ENCODE data around the gene MGAT4A. TPM values are rescaled to one million over a fixed set of nuclear protein-coding genes. Genes with fewer than 3 reads are reported as not detected.

Gene MGAT4A
- total and polyA plus RNA-seq, 9 of the 15 experiments (the other 6 are each of a cell fraction or from before 2014, with no cell fraction given) = 0.03 to 0.53 (median 0.18) TPM; not detected in 2

DNA sequence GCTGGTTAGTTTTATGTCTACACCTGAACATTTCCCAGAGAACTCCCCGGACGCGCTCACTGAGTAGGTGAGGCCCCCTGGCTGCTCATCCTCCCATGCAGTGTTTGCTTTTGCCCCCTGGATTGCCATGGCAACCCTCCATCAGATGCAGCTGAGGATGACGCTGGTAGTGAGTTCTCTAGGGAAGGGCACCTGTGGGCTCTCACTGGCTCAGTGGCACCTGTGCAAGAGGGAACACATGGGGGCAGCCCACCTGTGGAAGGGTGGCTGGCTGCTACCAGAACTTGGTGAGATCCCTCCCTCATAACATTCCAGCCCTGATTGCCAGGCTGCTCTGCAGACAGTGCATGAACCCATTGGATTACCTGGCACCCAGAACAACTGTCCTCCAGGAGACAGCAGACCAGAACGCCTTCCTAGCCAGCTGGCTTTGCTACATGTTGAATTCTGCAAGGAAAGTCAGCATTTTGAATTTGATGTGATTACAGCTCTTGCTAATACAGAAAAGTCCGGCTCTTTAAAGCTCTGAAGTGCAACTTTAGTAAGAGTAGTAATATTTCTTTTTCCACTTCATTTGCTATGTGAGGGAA, 144.3 kb downstream of the MGAT4A start:
- no peak overlapping the region for H3K27ac ChIP-seq (ENCODE audit: extremely low read depth, low read depth, low read length)
- no peaks in the 10 kb centered on the region for H3K9me3 ChIP-seq (replicated peaks; ENCODE audit: control insufficient read depth, insufficient read depth, low read depth, low read length)
- no peak overlapping the region for H3K9ac ChIP-seq (ENCODE audit: insufficient read depth in 1 of 2, low read depth in 2 of 2, low read length in 2 of 2)
- WGBS (ENCODE audit: insufficient coverage, low coverage, missing lambda C conversion rate) = 84% methylated on average over 6 of the region's 6 CpGs
- H3K79me2 ChIP-seq (ENCODE audit: control insufficient read depth, insufficient read depth, low read length) = no peaks in the 10 kb centered on the region
- no peaks in the 10 kb centered on the region; the same call in 1 of the 2 replicates for H4K20me1 ChIP-seq (replicated peaks; ENCODE audit: control insufficient read depth, insufficient read depth, low read length)
- FAIRE-seq (no peak), DNase-seq (ENCODE audit: extremely low read depth in 1 of 4, low spot score in 3 of 4) (no peak), ATAC-seq (no peak)
- H3K4me3 ChIP-seq = no peak overlapping the region
- no peaks in the 10 kb centered on the region for H3K9me1 ChIP-seq (ENCODE audit: control insufficient read depth, insufficient read depth, low read length)
- peaks cover 0 to 3% of the 10 kb centered on the region in 2 experiments; a peak in 1 of 5 replicates for H3K4me1 ChIP-seq (replicated peaks in 1 of 2; ENCODE audit: control insufficient read depth in 2 of 2, insufficient read depth in 2 of 2, low read length in 2 of 2)
- no peak overlapping the region for H3K4me2 ChIP-seq (ENCODE audit: insufficient read depth, low read length)
- H3K36me3 ChIP-seq (ENCODE audit: control insufficient read depth, insufficient read depth, low read length) = peaks cover 9% of the 10 kb centered on the region; the same call in 2 of the 3 replicates
- H2AFZ ChIP-seq (ENCODE audit: low read depth, low read length) = no peak overlapping the region
- CTCF ChIA-PET (ENCODE audit: low intra/inter-chr PET ratio) = no interaction called here
- intact Hi-C loops (cut with micrococcal nuclease) = no loop called here
- H3K27me3 ChIP-seq (ENCODE audit: control insufficient read depth in 2 of 2, insufficient read depth in 2 of 2, low read length in 2 of 2) = no peaks in the 10 kb centered on the region
- POLR2A ChIA-PET = no interaction called here
- TF ChIP-seq RFX1 (IDR thresholded peaks at IDR 0.05) = peak; percentile 51
- no peak for TF ChIP-seq POLR2A (conservative IDR thresholded peaks at IDR 0.05)
- in situ Hi-C loops (cut with MboI) = no loop called here
- BruUV-seq (replicated peaks) = no TSS peak

- Histone ChIP-seq H3K9me1 (ENCODE audit: control insufficient read depth, insufficient read depth, low read length) (no peaks in the 10 kb centered on the region), H3K79me2 (ENCODE audit: control insufficient read depth, insufficient read depth, low read length) (no peaks in the 10 kb centered on the region), H3K9me3 (replicated peaks; ENCODE audit: control insufficient read depth, insufficient read depth, low read depth, low read length) (no peaks in the 10 kb centered on the region), H3K27ac (ENCODE audit: extremely low read depth, low read depth, low read length) (no peak overlapping the region), H3K4me3 (no peak overlapping the region), H4K20me1 (replicated peaks; ENCODE audit: control insufficient read depth, insufficient read depth, low read length) (no peaks in the 10 kb centered on the region; the same call in 1 of the 2 replicates), H3K9ac (ENCODE audit: insufficient read depth in 1 of 2, low read depth in 2 of 2, low read length in 2 of 2) (peak overlapping the region in 1 of 2 experiments; percentile 29; a peak in 1 of 4 replicates), H3K27me3 (ENCODE audit: control insufficient read depth in 2 of 2, insufficient read depth in 2 of 2, low read length in 2 of 2) (no peaks in the 10 kb centered on the region), H2AFZ (ENCODE audit: low read depth, low read length) (no peak overlapping the region), H3K4me1 (replicated peaks in 1 of 2; ENCODE audit: control insufficient read depth in 2 of 2, insufficient read depth in 2 of 2, low read length in 2 of 2) (peaks cover 0 to 3% of the 10 kb centered on the region in 2 experiments; a peak in 1 of 5 replicates), H3K4me2 (ENCODE audit: insufficient read depth, low read length) (no peak overlapping the region), H3K36me3 (ENCODE audit: control insufficient read depth, insufficient read depth, low read length) (peaks cover 9% of the 10 kb centered on the region; the same call in 2 of the 3 replicates)
- in situ Hi-C loops (cut with MboI) (no loop called here), intact Hi-C loops (cut with micrococcal nuclease) (no loop called here)
- TF ChIP-seq ZBTB1 (CRISPR knock-in tag; IDR thresholded peaks at IDR 0.05; ENCODE audit: borderline replicate concordance, low read depth) = no peak
- TF ChIP-seq, protein P1, sequence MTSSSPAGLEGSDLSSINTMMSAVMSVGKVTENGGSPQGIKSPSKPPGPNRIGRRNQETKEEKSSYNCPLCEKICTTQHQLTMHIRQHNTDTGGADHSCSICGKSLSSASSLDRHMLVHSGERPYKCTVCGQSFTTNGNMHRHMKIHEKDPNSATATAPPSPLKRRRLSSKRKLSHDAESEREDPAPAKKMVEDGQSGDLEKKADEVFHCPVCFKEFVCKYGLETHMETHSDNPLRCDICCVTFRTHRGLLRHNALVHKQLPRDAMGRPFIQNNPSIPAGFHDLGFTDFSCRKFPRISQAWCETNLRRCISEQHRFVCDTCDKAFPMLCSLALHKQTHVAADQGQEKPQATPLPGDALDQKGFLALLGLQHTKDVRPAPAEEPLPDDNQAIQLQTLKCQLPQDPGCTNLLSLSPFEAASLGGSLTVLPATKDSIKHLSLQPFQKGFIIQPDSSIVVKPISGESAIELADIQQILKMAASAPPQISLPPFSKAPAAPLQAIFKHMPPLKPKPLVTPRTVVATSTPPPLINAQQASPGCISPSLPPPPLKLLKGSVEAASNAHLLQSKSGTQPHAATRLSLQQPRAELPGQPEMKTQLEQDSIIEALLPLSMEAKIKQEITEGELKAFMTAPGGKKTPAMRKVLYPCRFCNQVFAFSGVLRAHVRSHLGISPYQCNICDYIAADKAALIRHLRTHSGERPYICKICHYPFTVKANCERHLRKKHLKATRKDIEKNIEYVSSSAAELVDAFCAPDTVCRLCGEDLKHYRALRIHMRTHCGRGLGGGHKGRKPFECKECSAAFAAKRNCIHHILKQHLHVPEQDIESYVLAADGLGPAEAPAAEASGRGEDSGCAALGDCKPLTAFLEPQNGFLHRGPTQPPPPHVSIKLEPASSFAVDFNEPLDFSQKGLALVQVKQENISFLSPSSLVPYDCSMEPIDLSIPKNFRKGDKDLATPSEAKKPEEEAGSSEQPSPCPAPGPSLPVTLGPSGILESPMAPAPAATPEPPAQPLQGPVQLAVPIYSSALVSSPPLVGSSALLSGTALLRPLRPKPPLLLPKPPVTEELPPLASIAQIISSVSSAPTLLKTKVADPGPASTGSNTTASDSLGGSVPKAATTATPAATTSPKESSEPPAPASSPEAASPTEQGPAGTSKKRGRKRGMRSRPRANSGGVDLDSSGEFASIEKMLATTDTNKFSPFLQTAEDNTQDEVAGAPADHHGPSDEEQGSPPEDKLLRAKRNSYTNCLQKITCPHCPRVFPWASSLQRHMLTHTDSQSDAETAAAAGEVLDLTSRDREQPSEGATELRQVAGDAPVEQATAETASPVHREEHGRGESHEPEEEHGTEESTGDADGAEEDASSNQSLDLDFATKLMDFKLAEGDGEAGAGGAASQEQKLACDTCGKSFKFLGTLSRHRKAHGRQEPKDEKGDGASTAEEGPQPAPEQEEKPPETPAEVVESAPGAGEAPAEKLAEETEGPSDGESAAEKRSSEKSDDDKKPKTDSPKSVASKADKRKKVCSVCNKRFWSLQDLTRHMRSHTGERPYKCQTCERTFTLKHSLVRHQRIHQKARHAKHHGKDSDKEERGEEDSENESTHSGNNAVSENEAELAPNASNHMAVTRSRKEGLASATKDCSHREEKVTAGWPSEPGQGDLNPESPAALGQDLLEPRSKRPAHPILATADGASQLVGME (CRISPR knock-in tag; IDR thresholded peaks at IDR 0.05) = no peak
- no peak for TF ChIP-seq ZNF507 (tag; conservative IDR thresholded peaks at IDR 0.05)
- DNase-seq (ENCODE audit: extremely low read depth in 1 of 4, low spot score in 3 of 4) (no peak), ATAC-seq (no peak), FAIRE-seq (no peak)
- CTCF ChIA-PET (ENCODE audit: low intra/inter-chr PET ratio) = no interaction called here
- POLR2A ChIA-PET = interaction anchor here (0.6 to 1.1 kb wide), 4 partner anchors 23 to 493 kb away, joined by 3 read pairs; partner anchors contain the start of gene UNC50
- BruUV-seq (replicated peaks) = no TSS peak
- 87% methylated on average over 10 of the region's 10 CpGs for WGBS (ENCODE audit: insufficient coverage, low coverage, missing lambda C conversion rate)
Observed at GRCh38 chr2:98585386-98585785, 145.5 kb downstream of the MGAT4A start.

Measured in K562 (cell line).